Measurements from ENCODE around the gene ELOVL4.

ELOVL4 gene

DNA sequence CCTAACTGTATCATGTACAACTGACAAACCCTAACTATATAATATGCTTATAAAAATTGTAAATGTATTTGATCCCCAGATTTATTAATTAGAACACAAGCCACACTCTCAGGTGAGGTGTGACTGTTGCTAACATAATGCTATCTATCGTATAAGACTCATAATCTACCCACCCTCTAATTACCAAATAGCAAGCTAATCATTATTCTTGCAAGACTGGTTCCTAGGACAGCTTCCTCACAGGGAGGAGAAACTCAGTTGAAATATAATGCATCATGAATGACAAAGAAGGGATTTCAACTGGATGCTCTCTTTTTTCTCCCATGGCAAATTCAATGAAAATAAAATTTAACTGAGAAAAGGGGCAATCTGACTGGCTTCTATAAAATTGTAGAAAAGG lies 35.4 kb downstream of the ELOVL4 start:
- DNase-seq, result no peak

GRCh38 chr6:79909517-79909916 lies 37.8 kb downstream of the ELOVL4 start:
- no peak for DNase-seq

GRCh38 chr6:79902046-79902445 lies 45.3 kb downstream of the ELOVL4 start:
- DNase-seq, result no peak

DNA sequence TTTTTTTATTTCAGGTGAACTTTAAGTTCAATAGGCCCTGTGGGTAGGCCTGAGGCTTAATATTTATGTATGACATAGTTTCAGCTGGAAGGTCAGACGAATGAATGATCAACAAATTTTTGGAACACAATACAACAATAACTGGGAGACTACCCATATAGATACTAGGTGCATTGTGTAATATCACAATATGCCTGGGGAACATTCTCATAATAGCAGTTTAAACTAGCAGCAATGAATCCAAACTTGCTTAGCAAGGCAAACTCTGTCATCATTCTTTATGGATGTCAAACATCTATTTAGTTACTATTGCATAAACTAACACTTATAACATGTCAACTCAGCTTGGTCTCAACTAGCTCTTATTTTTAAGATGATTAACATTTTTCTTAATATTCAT lies 49.3 kb downstream of the ELOVL4 start:
- DNase-seq, result no peak

- no peak for DNase-seq
These were observed 51.3 kb downstream of the ELOVL4 start for GRCh38 chr6:79896075-79896449.

- DNase-seq, result no peak
These were observed 51.8 kb downstream of the ELOVL4 start for GRCh38 chr6:79895382-79896074.

DNA sequence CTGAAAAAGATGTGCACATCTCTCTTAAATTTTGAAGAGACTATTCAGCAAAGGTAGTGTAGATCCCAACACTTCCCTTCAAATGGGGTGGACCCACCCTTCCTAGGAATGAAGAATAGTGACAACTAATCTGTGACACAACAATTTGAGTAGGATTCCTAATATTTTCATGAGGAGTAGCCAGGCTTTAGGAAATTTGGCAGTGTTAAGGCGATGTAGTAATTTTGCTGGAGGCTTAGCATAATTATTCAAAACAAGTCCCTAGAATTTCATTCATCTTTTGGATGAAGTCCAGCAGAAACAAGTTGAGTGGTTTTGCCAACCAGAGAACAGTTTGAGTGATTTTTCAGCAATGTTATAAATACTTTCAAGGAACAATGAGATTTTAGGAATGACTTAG lies 52.4 kb downstream of the ELOVL4 start:
- DNase-seq, result no peak

- no peak for DNase-seq
These were observed 58.8 kb downstream of the ELOVL4 start for GRCh38 chr6:79888587-79888986.

DNA sequence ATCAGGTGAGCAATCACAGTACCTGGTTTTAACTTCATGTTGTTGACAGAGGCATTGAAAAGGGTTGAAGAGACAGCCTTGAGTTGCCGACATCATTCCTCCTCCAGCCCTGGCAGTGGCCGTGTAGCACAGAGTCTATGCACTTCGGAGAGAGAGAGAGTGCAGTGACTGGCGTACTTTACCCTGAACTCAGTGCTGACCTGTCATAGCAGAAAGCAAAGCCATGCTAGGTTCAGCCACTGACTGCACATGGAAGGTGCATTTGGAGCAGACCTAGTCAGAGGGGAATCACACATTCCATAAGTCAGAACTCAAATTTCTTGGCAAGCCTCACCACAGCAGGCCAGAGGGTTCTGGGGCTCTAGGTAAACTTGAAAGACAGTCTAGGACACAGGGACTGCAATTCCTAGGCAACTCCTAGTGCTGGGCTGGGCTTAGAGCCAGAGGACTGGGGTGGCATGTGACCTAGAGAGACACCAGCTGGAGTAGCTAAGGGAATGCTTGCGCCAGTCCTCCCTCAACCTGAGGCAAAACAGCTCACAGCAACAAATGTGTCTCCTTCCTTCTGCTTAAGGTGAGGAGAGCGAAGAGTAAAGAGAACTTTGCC lies 69.1 kb downstream of the ELOVL4 start:
- peak; percentile 40 for DNase-seq

DNA sequence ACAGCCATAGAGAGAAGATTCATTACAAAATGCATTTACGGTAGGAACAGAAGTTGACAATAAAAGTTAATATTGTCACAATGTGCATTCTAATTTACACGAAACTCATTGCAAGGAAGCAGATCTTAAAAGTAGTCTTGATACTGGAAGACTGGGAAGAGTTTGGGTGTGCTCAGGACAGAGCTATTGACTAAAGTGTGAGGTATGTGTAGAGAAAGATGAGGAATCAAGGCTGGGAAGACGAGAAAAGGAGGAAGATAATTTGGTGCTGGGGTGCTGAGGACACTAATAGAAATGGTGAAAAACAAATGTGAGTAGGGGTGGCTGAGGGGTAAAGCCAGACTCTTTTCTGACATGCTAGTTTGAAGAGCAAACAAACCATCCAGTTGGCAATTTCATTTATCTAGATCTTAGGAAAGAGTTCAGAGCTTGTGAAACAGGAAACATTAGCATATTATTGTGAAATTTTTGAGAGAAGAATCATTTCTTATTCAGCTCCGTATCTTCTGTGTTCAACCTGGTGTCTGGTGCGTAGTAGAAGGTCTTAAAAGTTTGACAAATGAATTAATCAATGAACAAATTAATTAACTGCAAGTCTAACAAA lies 72.7 kb downstream of the ELOVL4 start:
- DNase-seq, result no peak

GRCh38 chr6:79872986-79873385 lies 74.4 kb downstream of the ELOVL4 start:
- no peak for DNase-seq

GRCh38 chr6:79872303-79872702 lies 75.0 kb downstream of the ELOVL4 start:
- DNase-seq, result no peak

DNA sequence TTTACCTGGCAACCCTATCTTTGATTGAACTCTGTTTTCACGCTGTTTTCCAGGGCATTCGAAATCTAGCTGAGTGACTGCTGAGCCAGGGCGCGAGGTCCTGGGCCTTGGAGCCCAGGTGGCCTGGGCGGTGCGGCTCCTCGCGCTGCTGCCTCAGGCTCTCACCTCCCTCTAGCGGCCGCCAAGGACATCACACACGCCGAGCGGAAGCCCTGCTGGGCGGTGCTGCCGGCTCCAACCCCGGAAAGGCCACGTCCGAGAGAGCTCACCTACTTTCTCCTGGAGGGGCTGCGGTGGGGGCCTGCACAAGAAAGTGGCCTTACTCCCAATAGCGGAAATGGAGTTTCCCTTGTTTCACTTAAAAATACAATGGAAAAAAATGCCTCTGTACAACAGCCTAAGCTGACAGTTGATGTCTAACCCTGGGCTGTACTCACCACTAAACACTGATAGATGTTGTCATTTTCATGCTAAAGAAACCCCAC lies 77.7 kb downstream of the ELOVL4 start:
- DNase-seq, result peak; percentile 74

GRCh38 chr6:79869184-79869583 lies 78.2 kb downstream of the ELOVL4 start:
- DNase-seq, result no peak

DNA sequence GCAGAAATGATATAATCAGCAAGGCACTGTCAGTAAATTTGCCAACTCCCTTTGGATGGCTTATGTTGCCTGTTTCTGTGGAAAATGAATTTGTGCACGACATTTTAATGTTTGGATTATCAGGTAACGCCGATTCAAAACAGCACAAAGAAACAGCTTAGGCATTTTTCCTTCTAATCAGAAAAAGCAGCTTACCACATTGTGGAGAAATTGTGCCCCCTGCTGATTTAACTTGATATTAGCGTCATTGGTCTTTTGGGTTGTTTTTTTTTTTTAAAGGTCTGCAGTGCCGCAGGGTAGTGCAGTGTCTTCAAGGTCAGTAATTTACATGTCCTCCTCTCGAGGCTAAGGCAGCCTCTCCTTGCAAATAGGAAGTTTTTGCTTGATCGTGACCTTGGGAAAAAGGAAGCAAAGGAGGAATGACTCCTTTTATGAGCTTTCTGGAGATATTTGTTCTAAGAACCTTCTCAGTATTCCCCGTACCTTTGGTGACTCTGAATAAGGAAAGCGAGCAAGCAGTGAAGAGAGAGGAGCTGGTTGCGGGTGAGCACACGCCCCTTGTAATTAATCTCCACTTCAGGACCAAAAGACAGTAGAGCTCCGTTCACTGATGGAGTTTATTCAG lies 79.1 kb downstream of the ELOVL4 start:
- DNase-seq, result peak; percentile 65

Measured in NCI-H2029 (cell line).